ENCODE results near the gene THAP6.

The THAP6 gene

DNA sequence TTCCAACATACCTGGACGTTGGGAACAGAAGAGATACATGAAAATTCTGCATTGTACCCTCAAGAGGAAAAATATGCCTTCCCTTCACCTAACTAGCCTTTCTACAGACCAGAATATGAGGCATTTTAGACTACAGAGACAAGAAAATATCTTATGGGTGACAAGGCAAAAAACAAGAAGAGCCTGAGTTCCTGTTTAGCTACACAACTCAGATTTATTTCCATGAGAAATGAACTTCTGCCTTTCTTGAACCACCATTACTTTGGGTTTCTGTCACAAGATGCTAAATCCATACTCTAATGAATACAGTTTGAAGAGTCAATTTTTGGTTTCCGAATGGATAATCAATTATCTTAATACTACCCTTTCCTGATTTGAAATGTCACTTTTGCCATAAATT is 18.8 kb upstream of the THAP6 start (continued):
- TF ChIP-seq ZFP3 (tag by site-specific recombination; IDR thresholded peaks at IDR 0.05; ENCODE audit: low read depth), result no peak

DNA sequence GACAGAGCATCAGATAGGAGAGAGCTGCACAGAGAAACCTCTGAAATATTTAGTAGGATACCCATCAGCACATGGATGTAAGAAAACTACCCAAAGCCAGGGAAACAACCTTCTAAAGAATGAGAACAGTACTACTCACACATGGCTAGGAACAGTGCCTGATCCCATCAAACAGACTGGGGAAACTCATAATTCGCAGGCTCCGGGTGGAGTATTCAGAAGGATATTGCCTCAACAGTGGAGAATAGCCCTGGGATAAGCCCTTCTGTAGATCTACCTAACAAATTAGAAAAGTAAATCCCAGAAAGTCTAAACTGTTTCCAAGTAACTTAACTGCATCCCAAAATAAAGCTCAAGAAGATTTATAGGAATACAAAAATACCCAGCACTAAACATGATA is 17.9 kb upstream of the THAP6 start:
- Histone ChIP-seq H3K9me3 (ENCODE audit: control insufficient read depth, insufficient read depth, low read depth, low read length) (no peaks in the 10 kb centered on the region), H3K4me3 (ENCODE audit: low read depth, low read length) (no peak overlapping the region), H3K4me1 (ENCODE audit: control insufficient read depth, insufficient read depth, low read length) (no peaks in the 10 kb centered on the region), H3K27ac (ENCODE audit: extremely low read depth, low read depth, low read length) (no peak overlapping the region), H3K36me3 (ENCODE audit: control insufficient read depth in 2 of 2, insufficient read depth in 1 of 2, low read length in 2 of 2) (peaks cover 4 to 33% of the 10 kb centered on the region in 2 experiments; a peak in 2 of 3 replicates)
- POLR2A ChIA-PET, result no interaction called here
- CTCF ChIA-PET, result no interaction called here
- no peak for TF ChIP-seq ZNF670 (tag by site-specific recombination; IDR thresholded peaks at IDR 0.05; ENCODE audit: low read depth)
- TF ChIP-seq ZNF792 (tag by site-specific recombination; IDR thresholded peaks at IDR 0.05), result no peak

DNA sequence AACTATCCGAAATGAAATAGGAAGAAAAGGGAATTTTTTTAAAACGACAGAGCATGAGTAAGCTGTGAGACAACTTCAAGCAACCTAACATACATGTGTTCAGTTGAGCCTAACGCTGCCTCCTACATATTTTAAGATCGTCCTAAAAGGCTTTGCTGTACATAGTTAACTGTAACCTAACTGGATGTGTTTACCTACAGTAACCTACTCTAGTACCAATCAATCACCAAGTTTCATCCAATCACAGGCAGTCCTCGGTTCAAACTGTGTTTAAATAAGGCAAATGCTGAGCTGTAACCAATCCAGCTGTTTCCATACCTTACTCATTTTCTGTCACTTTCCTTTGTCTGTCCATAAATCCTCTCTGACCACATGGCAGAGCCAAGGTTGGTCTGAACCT is 17.1 kb upstream of the THAP6 start:
- Histone ChIP-seq H3K4me1 (ENCODE audit: control insufficient read depth, insufficient read depth, low read length) (no peaks in the 10 kb centered on the region), H3K27ac (ENCODE audit: extremely low read depth, low read depth, low read length) (no peak overlapping the region), H3K36me3 (ENCODE audit: control insufficient read depth in 2 of 2, insufficient read depth in 1 of 2, low read length in 2 of 2) (peaks cover 4 to 32% of the 10 kb centered on the region in 2 experiments; a peak in 2 of 3 replicates), H3K9me3 (ENCODE audit: control insufficient read depth, insufficient read depth, low read depth, low read length) (no peaks in the 10 kb centered on the region), H3K4me3 (ENCODE audit: low read depth, low read length) (no peak overlapping the region)
- TF ChIP-seq ZSCAN16 (tag by site-specific recombination; IDR thresholded peaks at IDR 0.05), result no peak
- TF ChIP-seq ZNF623 (tag by site-specific recombination; IDR thresholded peaks at IDR 0.05), result no peak
- TF ChIP-seq ZNF157 (tag by site-specific recombination; IDR thresholded peaks at IDR 0.05), result no peak
- TF ChIP-seq ZBTB8A (tag by site-specific recombination; IDR thresholded peaks at IDR 0.05), result no peak
- no peak for TF ChIP-seq ZNF707 (tag by site-specific recombination; IDR thresholded peaks at IDR 0.05)
- TF ChIP-seq, protein P1, sequence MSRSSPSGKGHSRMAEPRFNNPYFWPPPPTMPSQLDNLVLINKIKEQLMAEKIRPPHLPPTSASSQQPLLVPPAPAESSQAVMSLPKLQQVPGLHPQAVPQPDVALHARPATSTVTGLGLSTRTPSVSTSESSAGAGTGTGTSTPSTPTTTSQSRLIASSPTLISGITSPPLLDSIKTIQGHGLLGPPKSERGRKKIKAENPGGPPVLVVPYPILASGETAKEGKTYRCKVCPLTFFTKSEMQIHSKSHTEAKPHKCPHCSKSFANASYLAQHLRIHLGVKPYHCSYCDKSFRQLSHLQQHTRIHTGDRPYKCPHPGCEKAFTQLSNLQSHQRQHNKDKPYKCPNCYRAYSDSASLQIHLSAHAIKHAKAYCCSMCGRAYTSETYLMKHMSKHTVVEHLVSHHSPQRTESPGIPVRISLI (tag by site-specific recombination; IDR thresholded peaks at IDR 0.05), result no peak
- TF ChIP-seq KLF10 (tag by site-specific recombination; IDR thresholded peaks at IDR 0.05), result no peak
- TF ChIP-seq, protein P2, sequence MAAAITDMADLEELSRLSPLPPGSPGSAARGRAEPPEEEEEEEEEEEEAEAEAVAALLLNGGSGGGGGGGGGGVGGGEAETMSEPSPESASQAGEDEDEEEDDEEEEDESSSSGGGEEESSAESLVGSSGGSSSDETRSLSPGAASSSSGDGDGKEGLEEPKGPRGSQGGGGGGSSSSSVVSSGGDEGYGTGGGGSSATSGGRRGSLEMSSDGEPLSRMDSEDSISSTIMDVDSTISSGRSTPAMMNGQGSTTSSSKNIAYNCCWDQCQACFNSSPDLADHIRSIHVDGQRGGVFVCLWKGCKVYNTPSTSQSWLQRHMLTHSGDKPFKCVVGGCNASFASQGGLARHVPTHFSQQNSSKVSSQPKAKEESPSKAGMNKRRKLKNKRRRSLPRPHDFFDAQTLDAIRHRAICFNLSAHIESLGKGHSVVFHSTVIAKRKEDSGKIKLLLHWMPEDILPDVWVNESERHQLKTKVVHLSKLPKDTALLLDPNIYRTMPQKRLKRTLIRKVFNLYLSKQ (tag by site-specific recombination; IDR thresholded peaks at IDR 0.05; ENCODE audit: borderline replicate concordance), result no peak
- TF ChIP-seq, protein P3, sequence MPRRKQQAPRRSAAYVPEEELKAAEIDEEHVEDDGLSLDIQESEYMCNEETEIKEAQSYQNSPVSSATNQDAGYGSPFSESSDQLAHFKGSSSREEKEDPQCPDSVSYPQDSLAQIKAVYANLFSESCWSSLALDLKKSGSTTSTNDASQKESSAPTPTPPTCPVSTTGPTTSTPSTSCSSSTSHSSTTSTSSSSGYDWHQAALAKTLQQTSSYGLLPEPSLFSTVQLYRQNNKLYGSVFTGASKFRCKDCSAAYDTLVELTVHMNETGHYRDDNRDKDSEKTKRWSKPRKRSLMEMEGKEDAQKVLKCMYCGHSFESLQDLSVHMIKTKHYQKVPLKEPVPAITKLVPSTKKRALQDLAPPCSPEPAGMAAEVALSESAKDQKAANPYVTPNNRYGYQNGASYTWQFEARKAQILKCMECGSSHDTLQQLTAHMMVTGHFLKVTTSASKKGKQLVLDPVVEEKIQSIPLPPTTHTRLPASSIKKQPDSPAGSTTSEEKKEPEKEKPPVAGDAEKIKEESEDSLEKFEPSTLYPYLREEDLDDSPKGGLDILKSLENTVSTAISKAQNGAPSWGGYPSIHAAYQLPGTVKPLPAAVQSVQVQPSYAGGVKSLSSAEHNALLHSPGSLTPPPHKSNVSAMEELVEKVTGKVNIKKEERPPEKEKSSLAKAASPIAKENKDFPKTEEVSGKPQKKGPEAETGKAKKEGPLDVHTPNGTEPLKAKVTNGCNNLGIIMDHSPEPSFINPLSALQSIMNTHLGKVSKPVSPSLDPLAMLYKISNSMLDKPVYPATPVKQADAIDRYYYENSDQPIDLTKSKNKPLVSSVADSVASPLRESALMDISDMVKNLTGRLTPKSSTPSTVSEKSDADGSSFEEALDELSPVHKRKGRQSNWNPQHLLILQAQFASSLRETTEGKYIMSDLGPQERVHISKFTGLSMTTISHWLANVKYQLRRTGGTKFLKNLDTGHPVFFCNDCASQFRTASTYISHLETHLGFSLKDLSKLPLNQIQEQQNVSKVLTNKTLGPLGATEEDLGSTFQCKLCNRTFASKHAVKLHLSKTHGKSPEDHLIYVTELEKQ (tag by site-specific recombination; IDR thresholded peaks at IDR 0.05; ENCODE audit: borderline replicate concordance), result no peak
- no peak for TF ChIP-seq ZNF621 (tag by site-specific recombination; IDR thresholded peaks at IDR 0.05)
- TF ChIP-seq, protein P4, sequence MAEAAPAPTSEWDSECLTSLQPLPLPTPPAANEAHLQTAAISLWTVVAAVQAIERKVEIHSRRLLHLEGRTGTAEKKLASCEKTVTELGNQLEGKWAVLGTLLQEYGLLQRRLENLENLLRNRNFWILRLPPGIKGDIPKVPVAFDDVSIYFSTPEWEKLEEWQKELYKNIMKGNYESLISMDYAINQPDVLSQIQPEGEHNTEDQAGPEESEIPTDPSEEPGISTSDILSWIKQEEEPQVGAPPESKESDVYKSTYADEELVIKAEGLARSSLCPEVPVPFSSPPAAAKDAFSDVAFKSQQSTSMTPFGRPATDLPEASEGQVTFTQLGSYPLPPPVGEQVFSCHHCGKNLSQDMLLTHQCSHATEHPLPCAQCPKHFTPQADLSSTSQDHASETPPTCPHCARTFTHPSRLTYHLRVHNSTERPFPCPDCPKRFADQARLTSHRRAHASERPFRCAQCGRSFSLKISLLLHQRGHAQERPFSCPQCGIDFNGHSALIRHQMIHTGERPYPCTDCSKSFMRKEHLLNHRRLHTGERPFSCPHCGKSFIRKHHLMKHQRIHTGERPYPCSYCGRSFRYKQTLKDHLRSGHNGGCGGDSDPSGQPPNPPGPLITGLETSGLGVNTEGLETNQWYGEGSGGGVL (tag by site-specific recombination; IDR thresholded peaks at IDR 0.05), result no peak
- TF ChIP-seq, protein P5, sequence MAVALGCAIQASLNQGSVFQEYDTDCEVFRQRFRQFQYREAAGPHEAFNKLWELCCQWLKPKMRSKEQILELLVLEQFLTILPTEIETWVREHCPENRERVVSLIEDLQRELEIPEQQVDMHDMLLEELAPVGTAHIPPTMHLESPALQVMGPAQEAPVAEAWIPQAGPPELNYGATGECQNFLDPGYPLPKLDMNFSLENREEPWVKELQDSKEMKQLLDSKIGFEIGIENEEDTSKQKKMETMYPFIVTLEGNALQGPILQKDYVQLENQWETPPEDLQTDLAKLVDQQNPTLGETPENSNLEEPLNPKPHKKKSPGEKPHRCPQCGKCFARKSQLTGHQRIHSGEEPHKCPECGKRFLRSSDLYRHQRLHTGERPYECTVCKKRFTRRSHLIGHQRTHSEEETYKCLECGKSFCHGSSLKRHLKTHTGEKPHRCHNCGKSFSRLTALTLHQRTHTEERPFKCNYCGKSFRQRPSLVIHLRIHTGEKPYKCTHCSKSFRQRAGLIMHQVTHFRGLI (tag by site-specific recombination; IDR thresholded peaks at IDR 0.05), result no peak
- TF ChIP-seq, protein P6, sequence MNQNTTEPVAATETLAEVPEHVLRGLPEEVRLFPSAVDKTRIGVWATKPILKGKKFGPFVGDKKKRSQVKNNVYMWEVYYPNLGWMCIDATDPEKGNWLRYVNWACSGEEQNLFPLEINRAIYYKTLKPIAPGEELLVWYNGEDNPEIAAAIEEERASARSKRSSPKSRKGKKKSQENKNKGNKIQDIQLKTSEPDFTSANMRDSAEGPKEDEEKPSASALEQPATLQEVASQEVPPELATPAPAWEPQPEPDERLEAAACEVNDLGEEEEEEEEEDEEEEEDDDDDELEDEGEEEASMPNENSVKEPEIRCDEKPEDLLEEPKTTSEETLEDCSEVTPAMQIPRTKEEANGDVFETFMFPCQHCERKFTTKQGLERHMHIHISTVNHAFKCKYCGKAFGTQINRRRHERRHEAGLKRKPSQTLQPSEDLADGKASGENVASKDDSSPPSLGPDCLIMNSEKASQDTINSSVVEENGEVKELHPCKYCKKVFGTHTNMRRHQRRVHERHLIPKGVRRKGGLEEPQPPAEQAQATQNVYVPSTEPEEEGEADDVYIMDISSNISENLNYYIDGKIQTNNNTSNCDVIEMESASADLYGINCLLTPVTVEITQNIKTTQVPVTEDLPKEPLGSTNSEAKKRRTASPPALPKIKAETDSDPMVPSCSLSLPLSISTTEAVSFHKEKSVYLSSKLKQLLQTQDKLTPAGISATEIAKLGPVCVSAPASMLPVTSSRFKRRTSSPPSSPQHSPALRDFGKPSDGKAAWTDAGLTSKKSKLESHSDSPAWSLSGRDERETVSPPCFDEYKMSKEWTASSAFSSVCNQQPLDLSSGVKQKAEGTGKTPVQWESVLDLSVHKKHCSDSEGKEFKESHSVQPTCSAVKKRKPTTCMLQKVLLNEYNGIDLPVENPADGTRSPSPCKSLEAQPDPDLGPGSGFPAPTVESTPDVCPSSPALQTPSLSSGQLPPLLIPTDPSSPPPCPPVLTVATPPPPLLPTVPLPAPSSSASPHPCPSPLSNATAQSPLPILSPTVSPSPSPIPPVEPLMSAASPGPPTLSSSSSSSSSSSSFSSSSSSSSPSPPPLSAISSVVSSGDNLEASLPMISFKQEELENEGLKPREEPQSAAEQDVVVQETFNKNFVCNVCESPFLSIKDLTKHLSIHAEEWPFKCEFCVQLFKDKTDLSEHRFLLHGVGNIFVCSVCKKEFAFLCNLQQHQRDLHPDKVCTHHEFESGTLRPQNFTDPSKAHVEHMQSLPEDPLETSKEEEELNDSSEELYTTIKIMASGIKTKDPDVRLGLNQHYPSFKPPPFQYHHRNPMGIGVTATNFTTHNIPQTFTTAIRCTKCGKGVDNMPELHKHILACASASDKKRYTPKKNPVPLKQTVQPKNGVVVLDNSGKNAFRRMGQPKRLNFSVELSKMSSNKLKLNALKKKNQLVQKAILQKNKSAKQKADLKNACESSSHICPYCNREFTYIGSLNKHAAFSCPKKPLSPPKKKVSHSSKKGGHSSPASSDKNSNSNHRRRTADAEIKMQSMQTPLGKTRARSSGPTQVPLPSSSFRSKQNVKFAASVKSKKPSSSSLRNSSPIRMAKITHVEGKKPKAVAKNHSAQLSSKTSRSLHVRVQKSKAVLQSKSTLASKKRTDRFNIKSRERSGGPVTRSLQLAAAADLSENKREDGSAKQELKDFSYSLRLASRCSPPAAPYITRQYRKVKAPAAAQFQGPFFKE (tag by site-specific recombination; IDR thresholded peaks at IDR 0.05; ENCODE audit: borderline replicate concordance), result no peak
- ChIA-PET CTCF (interaction anchor here (0.6 kb wide), 1 partner anchor 888 kb away, joined by 3 read pairs; no protein-coding TSS in a partner anchor), POLR2A (no interaction called here)

Measured in HEK293 (cell line).